Naive thymus-derived CD4-positive, alpha-beta T cell (primary cell): ENCODE measurements around the gene ACSL3. TPM values are rescaled to one million over a fixed set of nuclear protein-coding genes. Genes with fewer than 3 reads are reported as not detected.
"Not testable (repeated sequence)": the region's sequence is repeated elsewhere in the genome, so short reads cannot be mapped to it uniquely, and the experiment has no call there.

Experiments
- ATAC-seq: fragments of 150-1000 bp; cut with Tn5 transposase; 2 replicates; pipeline ENCODE4 v1.10.0; 2021; ENCODE audit warnings: mild to moderate bottlenecking, moderate library complexity
- CTCF ChIA-PET: fragments of 350-600 bp; sonication (Branson Sonifier 250); formaldehyde crosslinking; loops from one replicate; lab custom pipeline; 2021; ENCODE audit warnings: antibody characterized with exemption; lab: Charles Lee
- POLR2A ChIA-PET: fragments of 350-600 bp; sonication (Branson Sonifier 250); formaldehyde crosslinking; loops from one replicate; lab custom pipeline; 2021; ENCODE audit warnings: antibody characterized with exemption, inconsistent platforms; lab: Charles Lee
- DNase-seq, 9 donors: peaks; one replicate each; pipeline versions ENCODE4 v3.0.0 to v3.0.0-alpha.2; 2020 to 2022; ENCODE audit warnings: mixed read lengths in 1 of 9
- H3K27ac ChIP-seq: one replicate; pipeline ENCODE4 v1.7.0; 2013; ENCODE audit warnings: mild to moderate bottlenecking, low read depth, low read length, moderate library complexity
- H3K27me3 ChIP-seq, 2 donors: one replicate each; pipeline ENCODE4 v1.7.0; 2013; ENCODE audit warnings: low read length in 2 of 2, mild to moderate bottlenecking in 2 of 2, moderate library complexity in 2 of 2; ENCODE audit not compliant: control insufficient read depth in 2 of 2, insufficient read depth in 2 of 2
- H3K36me3 ChIP-seq, 3 experiments: 1 replicate in 2 of 3; 2 replicates in 1 of 3; pipeline ENCODE4 v1.7.0; 2013; ENCODE audit warnings: low read length in 3 of 3, mild to moderate bottlenecking in 3 of 3, moderate library complexity in 1 of 3; ENCODE audit not compliant: insufficient read depth in 3 of 3, control insufficient read depth in 2 of 3
- H3K4me1 ChIP-seq, 2 donors: one replicate each; pipeline ENCODE4 v1.7.0; 2013; ENCODE audit warnings: low read length in 2 of 2, mild to moderate bottlenecking in 2 of 2, moderate library complexity in 1 of 2; ENCODE audit not compliant: control insufficient read depth in 2 of 2, insufficient read depth in 2 of 2
- H3K4me3 ChIP-seq: 2 replicates; pipeline ENCODE4 v1.7.0; 2013; ENCODE audit warnings: mild to moderate bottlenecking, low read length
- H3K9me3 ChIP-seq, 3 experiments: 1 replicate in 2 of 3; 2 replicates in 1 of 3; pipeline ENCODE4 v1.7.0; 2013; ENCODE audit warnings: low read length in 3 of 3; ENCODE audit not compliant: control insufficient read depth in 2 of 3
- H3K27ac Mint-ChIP-seq, 9 donors: one replicate each; pipeline ENCODE4 v1.8.0; 2020 to 2022; ENCODE audit warnings: mixed read lengths in 9 of 9, mild to moderate bottlenecking in 8 of 9, moderate library complexity in 5 of 9, inconsistent platforms in 2 of 9
- H3K27me3 Mint-ChIP-seq, 5 donors: one replicate each; pipeline ENCODE4 v1.8.0; 2021 to 2022; ENCODE audit warnings: mixed read lengths in 5 of 5, mild to moderate bottlenecking in 1 of 5
- H3K36me3 Mint-ChIP-seq, 5 donors: one replicate each; pipeline ENCODE4 v1.8.0; 2020 to 2022; ENCODE audit warnings: mixed read lengths in 5 of 5, mild to moderate bottlenecking in 3 of 5, inconsistent platforms in 1 of 5
- H3K4me1 Mint-ChIP-seq, 7 donors: one replicate each; pipeline ENCODE4 v1.8.0; 2020 to 2022; ENCODE audit warnings: mixed read lengths in 7 of 7, mild to moderate bottlenecking in 3 of 7, inconsistent platforms in 1 of 7
- H3K4me3 Mint-ChIP-seq, 10 donors: one replicate each; pipeline ENCODE4 v1.8.0; 2020 to 2022; ENCODE audit warnings: mild to moderate bottlenecking in 10 of 10, mixed read lengths in 10 of 10, moderate library complexity in 6 of 10, inconsistent platforms in 2 of 10
- H3K9me3 Mint-ChIP-seq, 11 donors: one replicate each; pipeline ENCODE4 v1.8.0; 2020 to 2022; ENCODE audit warnings: mixed read lengths in 11 of 11, mild to moderate bottlenecking in 4 of 11, inconsistent platforms in 1 of 11, moderate library complexity in 1 of 11
- intact Hi-C, 2 donors: fragments of 100-400 bp; cut with micrococcal nuclease; formaldehyde crosslinking; loops; one replicate each; pipeline ENCODE4 v1.15.1; 2023
- polyA plus RNA-seq, 2 donors: library from polyadenylated mRNA; unstranded; fragments of 300-500 nt; fragmentation: Illumina TruSeq; gene quantifications; one replicate each; pipeline ENCODE4 v1.2.3, GENCODE V29; 2021
- total RNA-seq, 6 experiments: library from RNA in 5 of 6; stranded (reverse) in 5 of 6; gene quantifications; 1 replicate in 5 of 6; 2 replicates in 1 of 6; pipeline ENCODE4 v1.2.3 and lab custom pipeline; 2021 to 2026

The ACSL3 gene
- total and polyA plus RNA-seq, 7 experiments from 2014 or later: 21.7 to 69.6 (median 40.5) TPM

DNA sequence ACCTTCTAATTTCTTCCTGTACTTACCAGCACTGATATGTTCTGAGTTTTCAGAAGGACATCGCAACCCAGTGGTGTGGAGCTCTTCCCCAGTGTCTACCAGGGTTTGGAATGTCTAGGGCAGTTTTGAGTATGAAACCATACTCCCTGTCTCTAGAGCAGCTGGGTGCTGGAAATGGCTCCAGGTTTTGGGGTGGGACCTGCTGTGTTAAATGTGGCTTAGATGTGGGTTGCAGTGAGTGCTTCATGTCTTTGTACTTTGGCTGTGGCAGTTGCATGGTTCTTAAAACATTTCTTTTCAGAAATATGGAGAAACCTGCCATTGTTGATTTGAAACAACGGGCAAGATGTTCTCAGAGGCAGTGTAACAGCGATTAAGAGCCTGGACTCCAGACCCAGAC, 48.5 kb downstream of the ACSL3 start:
- Mint-ChIP-seq H3K27me3 (no peaks in the 10 kb centered on the region), H3K4me1 (peaks cover 39 to 69% (median 57%) of the 10 kb centered on the region in 7 donors), H3K27ac (peak overlapping the region in 5 of 9 donors; percentile 18 to 66 (median 39)), H3K36me3 (peaks cover 3 to 53% (median 23%) of the 10 kb centered on the region in 5 donors), H3K9me3 (no peaks in the 10 kb centered on the region), H3K4me3 (peak overlapping the region in 3 of 10 donors; percentile 10 to 42 (median 29))
- ChIA-PET CTCF (no interaction called here), POLR2A (no interaction called here)
- H3K27ac ChIP-seq: no peak overlapping the region
- ATAC-seq (no peak), DNase-seq (peak in 3 of 9 donors; percentile 4 to 16 (median 4))
- H3K36me3 ChIP-seq: peaks cover 0 to 7% (median 0%) of the 10 kb centered on the region in 3 experiments
- H3K9me3 ChIP-seq: no peaks in the 10 kb centered on the region
- no peak overlapping the region for H3K4me3 ChIP-seq
- H3K27me3 ChIP-seq: no peaks in the 10 kb centered on the region
- intact Hi-C loops: no loop called here
- no peaks in the 10 kb centered on the region for H3K4me1 ChIP-seq

DNA sequence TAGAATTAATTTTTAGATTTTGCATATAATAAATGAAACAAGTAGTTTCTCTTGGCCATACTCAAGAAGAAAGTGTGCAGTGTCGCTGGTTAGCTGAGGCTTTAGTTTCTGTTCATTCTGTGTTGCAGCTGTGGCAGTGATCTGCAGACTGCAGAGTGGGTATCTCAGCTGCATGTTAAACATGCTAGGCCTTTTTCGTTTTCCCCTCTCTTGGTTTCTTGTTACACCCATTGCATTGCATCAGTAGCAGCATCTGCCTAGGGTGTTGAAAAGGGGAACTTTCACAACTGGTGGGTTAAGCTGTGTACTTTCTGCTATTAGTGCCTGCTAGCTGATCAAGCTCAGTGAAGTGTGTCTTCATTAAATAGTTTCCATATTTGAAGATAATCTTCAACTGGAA, 51.3 kb downstream of the ACSL3 start:
- Histone ChIP-seq H3K9me3 (no peaks in the 10 kb centered on the region), H3K27me3 (no peaks in the 10 kb centered on the region), H3K36me3 (peaks cover 0 to 14% (median 4%) of the 10 kb centered on the region in 3 experiments), H3K4me1 (no peaks in the 10 kb centered on the region), H3K27ac (no peak overlapping the region), H3K4me3 (no peak overlapping the region)
- Mint-ChIP-seq H3K27me3 (no peaks in the 10 kb centered on the region), H3K4me3 (no peak overlapping the region), H3K4me1 (peaks cover 24 to 50% (median 43%) of the 10 kb centered on the region in 7 donors), H3K9me3 (no peaks in the 10 kb centered on the region), H3K36me3 (peaks cover 3 to 43% (median 12%) of the 10 kb centered on the region in 5 donors), H3K27ac (peak overlapping the region in 1 of 9 donors; percentile 47)
- peak; percentile 77 for ATAC-seq
- POLR2A ChIA-PET: no interaction called here
- intact Hi-C loops: no loop called here
- CTCF ChIA-PET: interaction anchor here (0.5 to 1.0 kb wide), 3 partner anchors 8 to 1674 kb away, joined by 3 to 4 read pairs (median 3); no protein-coding TSS in a partner anchor
- DNase-seq: no peak

DNA sequence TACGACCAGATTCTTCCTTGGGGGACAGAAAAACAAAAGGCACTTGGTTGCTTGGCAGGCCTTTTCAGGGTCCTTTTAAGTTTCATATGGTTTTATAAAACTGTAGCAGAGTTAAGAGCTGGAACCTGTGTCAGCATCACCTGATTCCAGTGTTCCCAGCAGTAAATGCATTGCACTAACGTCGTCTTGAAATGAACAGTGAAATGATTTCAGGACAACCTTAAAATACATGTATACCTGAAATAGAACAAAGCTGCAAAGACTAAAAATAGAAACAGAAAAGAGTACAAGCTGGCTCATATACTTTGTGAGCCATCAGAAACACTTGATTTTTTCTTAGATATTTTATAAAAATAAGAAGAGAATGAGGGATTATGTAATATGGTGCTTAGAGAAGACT, 51.9 kb downstream of the ACSL3 start:
- ChIA-PET CTCF (interaction anchor here (1.0 kb wide), 1 partner anchor 204 kb away, joined by 3 read pairs; no protein-coding TSS in a partner anchor), POLR2A (no interaction called here)
- no peak for ATAC-seq
- Mint-ChIP-seq H3K36me3 (peaks cover 2 to 43% (median 10%) of the 10 kb centered on the region in 5 donors), H3K27ac (no peak overlapping the region), H3K4me1 (peaks cover 19 to 45% (median 38%) of the 10 kb centered on the region in 7 donors), H3K27me3 (no peaks in the 10 kb centered on the region), H3K9me3 (no peaks in the 10 kb centered on the region), H3K4me3 (no peak overlapping the region)
- intact Hi-C loops: no loop called here
- H3K27me3 ChIP-seq: no peaks in the 10 kb centered on the region
- no peaks in the 10 kb centered on the region for H3K9me3 ChIP-seq
- H3K36me3 ChIP-seq: peaks cover 0 to 14% (median 4%) of the 10 kb centered on the region in 3 experiments
- H3K4me1 ChIP-seq: no peaks in the 10 kb centered on the region
- no peak overlapping the region for H3K27ac ChIP-seq
- no peak for DNase-seq
- no peak overlapping the region for H3K4me3 ChIP-seq

- POLR2A ChIA-PET: interaction anchor here (0.6 kb wide), 1 partner anchor 202 kb away, joined by 3 read pairs; no protein-coding TSS in a partner anchor
Observed at GRCh38 chr2:222915092-222915957, 54.5 kb downstream of the ACSL3 start.

DNA sequence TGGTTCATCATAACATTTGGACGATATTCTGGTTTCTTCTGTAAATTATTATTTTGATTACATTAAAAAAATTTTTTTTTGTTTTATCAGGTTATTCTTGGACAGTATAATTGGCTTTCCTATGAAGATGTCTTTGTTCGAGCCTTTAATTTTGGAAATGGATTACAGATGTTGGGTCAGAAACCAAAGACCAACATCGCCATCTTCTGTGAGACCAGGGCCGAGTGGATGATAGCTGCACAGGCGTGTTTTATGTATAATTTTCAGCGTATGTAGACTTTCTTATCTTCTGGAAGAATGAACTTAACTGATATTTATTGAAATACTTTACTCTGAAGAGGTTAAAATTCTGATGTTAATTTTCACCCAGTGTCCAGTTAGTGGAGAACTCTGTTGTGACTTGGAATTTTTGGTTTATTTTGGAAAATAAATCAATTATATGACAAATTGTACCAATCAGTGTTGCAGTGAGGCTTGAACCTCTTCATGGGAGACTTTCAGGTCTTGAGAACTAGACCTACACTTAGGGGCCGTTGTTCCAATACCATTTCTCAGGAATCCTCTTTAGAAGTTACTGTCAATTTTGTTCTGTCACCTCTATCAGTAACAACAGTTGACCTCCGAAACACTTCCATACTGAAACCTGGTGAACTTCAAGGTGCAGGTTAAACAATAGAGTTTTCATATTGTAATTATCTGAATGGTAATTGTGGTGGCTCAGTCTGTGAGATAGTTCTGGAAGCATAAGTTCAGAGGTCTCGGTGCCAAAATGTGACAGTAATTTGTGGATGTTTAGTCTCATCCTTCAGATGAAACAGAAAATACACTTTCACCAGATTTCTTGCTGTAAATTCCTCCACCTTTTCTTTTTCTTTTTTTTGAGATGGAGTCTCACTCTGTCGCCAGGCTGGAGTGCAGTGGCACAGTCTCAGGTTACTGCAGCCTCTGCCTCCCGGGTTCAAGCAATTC, 55.7 kb downstream of the ACSL3 start:
- no peaks in the 10 kb centered on the region for H3K9me3 Mint-ChIP-seq
- Histone ChIP-seq H3K36me3 (peaks cover 0 to 31% (median 9%) of the 10 kb centered on the region in 3 experiments), H3K27ac (no peak overlapping the region), H3K4me3 (no peak overlapping the region), H3K9me3 (no peaks in the 10 kb centered on the region), H3K4me1 (no peaks in the 10 kb centered on the region), H3K27me3 (no peaks in the 10 kb centered on the region)
- ChIA-PET CTCF (interaction anchor here (1.0 kb wide), 1 partner anchor 210 kb away, joined by 3 read pairs; no protein-coding TSS in a partner anchor), POLR2A (no interaction called here)
- DNase-seq (no peak), ATAC-seq (no peak)
- intact Hi-C loops: no loop called here
- H3K27me3 Mint-ChIP-seq: no peaks in the 10 kb centered on the region
- peaks cover 3 to 38% (median 19%) of the 10 kb centered on the region in 5 donors for H3K36me3 Mint-ChIP-seq
- peaks cover 11 to 20% (median 18%) of the 10 kb centered on the region in 7 donors for H3K4me1 Mint-ChIP-seq
- H3K4me3 Mint-ChIP-seq: no peak overlapping the region
- no peak overlapping the region for H3K27ac Mint-ChIP-seq

More at GRCh38 chr2:222915092-222915957, 54.5 kb downstream of the ACSL3 start:
- Histone ChIP-seq H3K27me3 (no peaks in the 10 kb centered on the region), H3K36me3 (peaks cover 0 to 24% (median 6%) of the 10 kb centered on the region in 3 experiments), H3K27ac (no peak overlapping the region), H3K4me3 (no peak overlapping the region), H3K9me3 (no peaks in the 10 kb centered on the region), H3K4me1 (no peaks in the 10 kb centered on the region)
- peaks cover 0 to 37% (median 12%) of the 10 kb centered on the region in 5 donors for H3K36me3 Mint-ChIP-seq
- peaks cover 11 to 27% (median 20%) of the 10 kb centered on the region in 7 donors for H3K4me1 Mint-ChIP-seq
- ATAC-seq (no peak), DNase-seq (no peak)
- H3K9me3 Mint-ChIP-seq: no peaks in the 10 kb centered on the region
- H3K4me3 Mint-ChIP-seq: no peak overlapping the region
- intact Hi-C loops: loop anchor here in 1 of 2 donors (1.0 kb wide), 1 partner anchor 24 kb away; no protein-coding TSS in a partner anchor
- CTCF ChIA-PET: interaction anchor here (0.6 kb wide), 1 partner anchor 11 kb away, joined by 3 read pairs; no protein-coding TSS in a partner anchor
- no peak overlapping the region for H3K27ac Mint-ChIP-seq
- no peaks in the 10 kb centered on the region for H3K27me3 Mint-ChIP-seq

GRCh38 chr2:222917212-222917611, 56.4 kb downstream of the ACSL3 start:
- ATAC-seq: not testable (repeated sequence)

More at GRCh38 chr2:222917212-222917611, 56.4 kb downstream of the ACSL3 start:
- H3K9me3 ChIP-seq, H3K27ac Mint-ChIP-seq, DNase-seq, intact Hi-C loops, H3K27me3 Mint-ChIP-seq, POLR2A ChIA-PET, H3K4me3 ChIP-seq, H3K27me3 ChIP-seq, H3K4me1 ChIP-seq, H3K4me3 Mint-ChIP-seq, H3K9me3 Mint-ChIP-seq, H3K27ac ChIP-seq, CTCF ChIA-PET: not testable (repeated sequence)
- H3K36me3 ChIP-seq: peaks cover 5 to 37% (median 14%) of the 10 kb centered on the region in 3 experiments
- H3K4me1 Mint-ChIP-seq: peaks cover 9 to 15% (median 11%) of the 10 kb centered on the region in 7 donors
- H3K36me3 Mint-ChIP-seq: peaks cover 3 to 39% (median 23%) of the 10 kb centered on the region in 5 donors
